A549 (cell line): ENCODE measurements around the gene MDGA2. TPM values are rescaled to one million over a fixed set of nuclear protein-coding genes. Genes with fewer than 3 reads are reported as not detected.

Source experiments
- ATAC-seq, 2 experiments: fragments of 200-7000 bp in 1 of 2; fragments of >200 bp in 1 of 2; cut with Nextera tagmentation in 1 of 2; cut with Tn5 transposase in 1 of 2; 3 replicates each; pipeline versions ENCODE4 v1.8.0 to v1.9.1; 2018 to 2020; ENCODE audit warnings: mild to moderate bottlenecking in 1 of 2, moderate library complexity in 1 of 2
- CTCF ChIA-PET: fragments of 300-600 bp; sonication (Branson Sonifier 250); formaldehyde crosslinking; extraction: SDS; loops from one replicate; lab custom pipeline; 2021; ENCODE audit warnings: antibody characterized with exemption, inconsistent platforms; lab: Yijun Ruan, JAX
- POLR2A ChIA-PET: fragments of 350-600 bp; formaldehyde crosslinking; extraction: SDS; loops from one replicate; lab custom pipeline; 2021; ENCODE audit warnings: antibody characterized with exemption, inconsistent platforms; lab: Yijun Ruan, JAX
- DNase-seq, 2 experiments: peaks; one replicate each; pipeline versions ENCODE4 v3.0.0 to v3.0.0-alpha.2; 2011 to 2016; ENCODE audit warnings: low read depth in 1 of 2, low spot score in 1 of 2
- FAIRE-seq: peaks from 2 replicates; lab custom pipeline; 2011; peaks lifted over from hg19 to GRCh38; lab: Jason Lieb, UNC
- H3K27ac ChIP-seq, 2 experiments: fragments of >200 bp; sonication (Bioruptor Twin); formaldehyde crosslinking; 3 replicates each; pipeline ENCODE4 v1.5.1; 2016 to 2017
- H3K4me1 ChIP-seq: fragments of >200 bp; sonication (Bioruptor Twin); formaldehyde crosslinking; 3 replicates; pipeline ENCODE4 v1.6.1; 2016
- H3K4me2 ChIP-seq: fragments of >200 bp; sonication (Bioruptor Twin); formaldehyde crosslinking; 3 replicates; pipeline ENCODE4 v1.6.1; 2016
- H3K4me3 ChIP-seq: fragments of >200 bp; sonication (Bioruptor Twin); formaldehyde crosslinking; 3 replicates; pipeline ENCODE4 v1.5.1; 2016
- H3K9me3 ChIP-seq: fragments of >200 bp; sonication (Bioruptor Twin); formaldehyde crosslinking; 3 replicates; pipeline ENCODE4 v1.6.1; 2016
- BHLHE40 ChIP-seq: IDR thresholded peaks from 2 replicates; pipeline ENCODE4 v1.6.1; 2012; ENCODE audit warnings: low read depth, low read length, inconsistent platforms
- CBX2 ChIP-seq: fragments of 200-600 bp; sonication (generic); IDR thresholded peaks from 2 replicates; pipeline ENCODE4 v1.6.1; 2016; ENCODE audit warnings: low read depth, mild to moderate bottlenecking, borderline replicate concordance
- CEBPB ChIP-seq, 2 experiments: fragments of >200 bp in 1 of 2; sonication (Bioruptor Twin) in 1 of 2; formaldehyde crosslinking in 1 of 2; IDR thresholded peaks; 2 replicates each; pipeline ENCODE4 v1.6.1; 2012 to 2016
- CHD2 ChIP-seq: fragments of 150-350 bp; IDR thresholded peaks from 2 replicates; pipeline ENCODE4 v1.6.1; 2014; ENCODE audit warnings: low read length; ENCODE audit not compliant: partially characterized antibody
- CHD4 ChIP-seq: fragments of 200-600 bp; sonication (generic); IDR thresholded peaks from 2 replicates; pipeline ENCODE4 v1.6.1; 2016; ENCODE audit warnings: antibody characterized with exemption, mild to moderate bottlenecking, borderline replicate concordance
- EHMT2 ChIP-seq: fragments of 200-600 bp; sonication (generic); IDR thresholded peaks from 2 replicates; pipeline ENCODE4 v1.6.1; 2016; ENCODE audit warnings: antibody characterized with exemption, low read depth, mild to moderate bottlenecking, moderate library complexity
- EP300 ChIP-seq, 2 experiments: fragments of >200 bp; sonication (Bioruptor Twin); formaldehyde crosslinking; IDR thresholded peaks; 2 replicates in 1 of 2; 3 replicates in 1 of 2; pipeline ENCODE4 v1.6.1; 2016 to 2017
- FOSL2 ChIP-seq, 2 experiments: fragments of 450-650 bp in 1 of 2; fragments of >200 bp in 1 of 2; sonication (Bioruptor Twin) in 1 of 2; formaldehyde crosslinking; IDR thresholded peaks; 2 replicates each; pipeline versions ENCODE4 v1.5.0 to v1.6.1; 2016 to 2020; ENCODE audit warnings: mild to moderate bottlenecking in 1 of 2, moderate library complexity in 1 of 2
- FOXS1 ChIP-seq: fragments of 250-450 bp; sonication (Bioruptor Pico); IDR thresholded peaks from 2 replicates; pipeline ENCODE4 v1.5.0; 2020; ENCODE audit warnings: mild to moderate bottlenecking, moderate library complexity
- HOXB5 ChIP-seq: fragments of 250-450 bp; sonication (Bioruptor Pico); IDR thresholded peaks from 2 replicates; pipeline ENCODE4 v1.5.0; 2020; ENCODE audit warnings: mild to moderate bottlenecking, moderate library complexity
- MAFK ChIP-seq: fragments of 450-650 bp; IDR thresholded peaks from 2 replicates; pipeline ENCODE4 v1.6.1; 2014; ENCODE audit not compliant: partially characterized antibody
- MAZ ChIP-seq: fragments of 150-350 bp; IDR thresholded peaks from 2 replicates; pipeline ENCODE4 v1.6.1; 2014; ENCODE audit warnings: antibody characterized with exemption, low read depth, low read length, borderline replicate concordance
- MYC ChIP-seq: IDR thresholded peaks from 2 replicates; pipeline ENCODE4 v1.6.1; 2012; ENCODE audit warnings: mild to moderate bottlenecking, inconsistent platforms, low read length, improper control_type of control experiment, borderline replicate concordance
- POLR2AphosphoS2 ChIP-seq: conservative IDR thresholded peaks from 2 replicates; pipeline ENCODE4 v1.6.1; 2012; ENCODE audit warnings: low read length, improper control_type of control experiment, inconsistent platforms
- RCOR1 ChIP-seq: fragments of 150-350 bp; IDR thresholded peaks from 2 replicates; pipeline ENCODE4 v1.6.1; 2014; ENCODE audit warnings: antibody characterized with exemption, low read length, low read depth
- RFX5 ChIP-seq: fragments of 450-650 bp; IDR thresholded peaks from 2 replicates; pipeline ENCODE4 v1.7.1; 2014; ENCODE audit warnings: antibody characterized with exemption, mild to moderate bottlenecking, moderate library complexity
- TFCP2L1 ChIP-seq: fragments of 250-450 bp; sonication (Bioruptor Pico); IDR thresholded peaks from 2 replicates; pipeline ENCODE4 v1.5.0; 2021; ENCODE audit warnings: mild to moderate bottlenecking
- TP53 ChIP-seq: fragments of 250-450 bp; sonication (Bioruptor Pico); IDR thresholded peaks from 2 replicates; pipeline ENCODE4 v1.5.0; 2021; ENCODE audit warnings: mild to moderate bottlenecking, moderate library complexity
- ZNF302 ChIP-seq: fragments of 250-450 bp; sonication (Bioruptor Pico); IDR thresholded peaks from 2 replicates; pipeline ENCODE4 v1.9.0; 2021; ENCODE audit warnings: inconsistent platforms, mild to moderate bottlenecking, moderate library complexity
- ZSCAN20 ChIP-seq: fragments of 250-450 bp; sonication (Bioruptor Pico); IDR thresholded peaks from 2 replicates; pipeline ENCODE4 v1.8.0; 2022; ENCODE audit warnings: mild to moderate bottlenecking, moderate library complexity
- WGBS: methylation state at CpG from one replicate; pipeline ENCODE4 v1.1.6; 2017; ENCODE audit errors: missing lambda C conversion rate; 5-methylcytosine and 5-hydroxymethylcytosine counted together
- polyA plus RNA-seq, 4 experiments: library from polyadenylated mRNA; depleted of rRNA in 3 of 4; stranded (reverse); fragments of >200 nt; fragmentation: RNase III in 1 of 4; extraction: RNeasy Plus Mini Kit Qiagen cat#74134 plus additional on column Dnase treatment in 1 of 4; gene quantifications; 2 replicates in 3 of 4; 3 replicates in 1 of 4; pipeline ENCODE4 v1.2.3, GENCODE V29; 2011 to 2017
- TF ChIP-seq, protein P1 (sequence below): IDR thresholded peaks from 2 replicates; pipeline ENCODE4 v1.6.1; 2012
- TF ChIP-seq, protein P2 (sequence below): fragments of >200 bp; sonication (Bioruptor Twin); formaldehyde crosslinking; IDR thresholded peaks from 3 replicates; pipeline ENCODE4 v1.6.1; 2016
- TF ChIP-seq, protein P3 (sequence below): fragments of >200 bp; sonication (Bioruptor Twin); formaldehyde crosslinking; IDR thresholded peaks from 3 replicates; pipeline ENCODE4 v1.5.1; 2016
- TF ChIP-seq, protein P4 (sequence below): fragments of 250-450 bp; sonication (Bioruptor Pico); IDR thresholded peaks from 2 replicates; pipeline ENCODE4 v1.5.0; 2021; ENCODE audit warnings: mild to moderate bottlenecking, moderate library complexity, borderline replicate concordance
- TF ChIP-seq, protein P5 (sequence below): fragments of 200-600 bp; sonication (generic); IDR thresholded peaks from 2 replicates; pipeline ENCODE4 v1.6.1; 2016; ENCODE audit warnings: antibody characterized with exemption, mild to moderate bottlenecking, moderate library complexity

The MDGA2 gene
- polyA plus RNA-seq, 2 of the 4 experiments (the other 2 are of a cell fraction) = 0.08 to 0.12 TPM

DNA sequence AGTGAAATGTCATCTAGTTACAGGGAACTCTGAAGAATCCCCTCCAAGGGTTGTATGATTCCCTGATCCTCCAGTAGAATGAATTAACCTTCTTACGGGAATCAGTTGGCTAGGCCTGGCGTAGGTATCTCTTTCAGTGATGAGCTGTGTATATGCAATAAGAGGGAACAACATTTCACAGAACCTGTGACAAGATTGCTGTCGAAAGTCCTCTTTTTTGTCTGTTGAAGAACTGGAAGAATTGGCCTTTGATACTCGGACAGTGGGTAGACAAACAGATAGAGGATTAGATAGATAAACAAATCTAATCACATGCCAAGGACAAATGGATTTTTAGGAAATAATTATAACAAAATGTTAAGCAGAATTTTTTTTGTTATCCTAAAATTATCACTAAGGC is 184.6 kb downstream of the MDGA2 start:
- Histone ChIP-seq H3K9me3 (0 out of 3 replicates have a peak, but pooled peaks cover 2% of the 10 kb centered on the region), H3K4me1 (no peaks in the 10 kb centered on the region), H3K4me3 (no peak overlapping the region), H3K27ac (no peak overlapping the region), H3K4me2 (no peak overlapping the region)
- CTCF ChIA-PET = no interaction called here
- WGBS = 11% methylated on average over 4 of the region's 4 CpGs
- no peak for DNase-seq
- FAIRE-seq = no peak
- POLR2A ChIA-PET = no interaction called here
- TF ChIP-seq, protein P1, sequence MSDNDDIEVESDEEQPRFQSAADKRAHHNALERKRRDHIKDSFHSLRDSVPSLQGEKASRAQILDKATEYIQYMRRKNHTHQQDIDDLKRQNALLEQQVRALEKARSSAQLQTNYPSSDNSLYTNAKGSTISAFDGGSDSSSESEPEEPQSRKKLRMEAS = no peak
- no peak for TF ChIP-seq CEBPB (IDR thresholded peaks at IDR 0.05)
- TF ChIP-seq BHLHE40 = no peak
- ATAC-seq = no peak

DNA sequence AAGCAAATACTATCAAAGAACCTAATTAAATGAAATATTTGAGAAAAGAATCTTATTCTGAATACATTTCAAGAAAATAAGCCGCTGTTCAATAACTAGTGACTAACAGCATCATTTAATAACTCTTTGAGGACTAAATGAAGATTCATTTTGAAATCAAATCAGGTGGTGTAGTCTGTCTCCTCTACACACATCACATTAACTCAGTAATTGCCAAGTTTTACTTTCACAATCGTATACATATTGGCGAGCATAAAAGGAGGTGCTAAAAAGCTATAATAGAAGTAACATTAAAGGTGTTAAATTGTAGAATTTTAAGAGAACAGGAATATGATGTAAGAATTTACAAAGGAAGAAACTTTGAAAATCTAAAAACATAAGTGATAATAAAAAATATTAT is 185.1 kb downstream of the MDGA2 start:
- 27% methylated on average over 3 of the region's 3 CpGs for WGBS
- Histone ChIP-seq H3K4me2 (no peak overlapping the region), H3K4me1 (no peaks in the 10 kb centered on the region), H3K4me3 (no peak overlapping the region), H3K27ac (no peak overlapping the region), H3K9me3 (0 out of 3 replicates have a peak, but pooled peaks cover 2% of the 10 kb centered on the region)
- ChIA-PET POLR2A (no interaction called here), CTCF (no interaction called here)
- ATAC-seq (no peak), FAIRE-seq (no peak), DNase-seq (no peak)
- TF ChIP-seq MAZ (no peak), ZSCAN20 (no peak), TP53 (no peak), CBX2 (no peak), FOSL2 (IDR thresholded peaks at IDR 0.05) (no peak), FOSL2 (CRISPR knock-in tag; IDR thresholded peaks at IDR 0.05) (no peak), MAFK (no peak), FOXS1 (no peak), EHMT2 (no peak), TFCP2L1 (no peak), MYC (no peak), RFX5 (no peak), CHD2 (no peak), ZNF302 (CRISPR knock-in tag) (no peak), BHLHE40 (no peak)
- TF ChIP-seq, protein P1 = no peak
- TF ChIP-seq, protein P2, sequence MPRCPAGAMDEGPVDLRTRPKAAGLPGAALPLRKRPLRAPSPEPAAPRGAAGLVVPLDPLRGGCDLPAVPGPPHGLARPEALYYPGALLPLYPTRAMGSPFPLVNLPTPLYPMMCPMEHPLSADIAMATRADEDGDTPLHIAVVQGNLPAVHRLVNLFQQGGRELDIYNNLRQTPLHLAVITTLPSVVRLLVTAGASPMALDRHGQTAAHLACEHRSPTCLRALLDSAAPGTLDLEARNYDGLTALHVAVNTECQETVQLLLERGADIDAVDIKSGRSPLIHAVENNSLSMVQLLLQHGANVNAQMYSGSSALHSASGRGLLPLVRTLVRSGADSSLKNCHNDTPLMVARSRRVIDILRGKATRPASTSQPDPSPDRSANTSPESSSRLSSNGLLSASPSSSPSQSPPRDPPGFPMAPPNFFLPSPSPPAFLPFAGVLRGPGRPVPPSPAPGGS = no peak
- TF ChIP-seq, protein P3, sequence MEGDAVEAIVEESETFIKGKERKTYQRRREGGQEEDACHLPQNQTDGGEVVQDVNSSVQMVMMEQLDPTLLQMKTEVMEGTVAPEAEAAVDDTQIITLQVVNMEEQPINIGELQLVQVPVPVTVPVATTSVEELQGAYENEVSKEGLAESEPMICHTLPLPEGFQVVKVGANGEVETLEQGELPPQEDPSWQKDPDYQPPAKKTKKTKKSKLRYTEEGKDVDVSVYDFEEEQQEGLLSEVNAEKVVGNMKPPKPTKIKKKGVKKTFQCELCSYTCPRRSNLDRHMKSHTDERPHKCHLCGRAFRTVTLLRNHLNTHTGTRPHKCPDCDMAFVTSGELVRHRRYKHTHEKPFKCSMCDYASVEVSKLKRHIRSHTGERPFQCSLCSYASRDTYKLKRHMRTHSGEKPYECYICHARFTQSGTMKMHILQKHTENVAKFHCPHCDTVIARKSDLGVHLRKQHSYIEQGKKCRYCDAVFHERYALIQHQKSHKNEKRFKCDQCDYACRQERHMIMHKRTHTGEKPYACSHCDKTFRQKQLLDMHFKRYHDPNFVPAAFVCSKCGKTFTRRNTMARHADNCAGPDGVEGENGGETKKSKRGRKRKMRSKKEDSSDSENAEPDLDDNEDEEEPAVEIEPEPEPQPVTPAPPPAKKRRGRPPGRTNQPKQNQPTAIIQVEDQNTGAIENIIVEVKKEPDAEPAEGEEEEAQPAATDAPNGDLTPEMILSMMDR = no peak

DNA sequence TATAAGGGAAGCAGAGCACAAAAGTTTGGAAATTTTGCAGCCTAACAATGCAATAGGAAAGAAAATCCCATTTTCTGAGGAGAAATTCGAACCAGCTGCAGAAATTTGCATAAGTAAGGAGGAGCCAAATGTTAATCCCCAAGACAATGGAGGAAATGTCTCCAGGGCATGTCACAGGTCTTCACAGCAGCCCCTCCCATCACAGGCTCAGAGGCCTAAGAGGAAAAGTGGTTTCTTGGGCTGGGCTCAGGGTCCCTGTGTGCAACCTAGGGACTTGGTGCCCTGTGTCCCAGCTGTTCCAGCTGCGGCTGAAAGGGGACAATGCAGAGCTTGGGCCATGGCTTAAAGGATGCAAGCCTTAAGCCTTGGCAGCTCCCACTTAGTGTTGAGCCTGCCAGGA is 190.0 kb downstream of the MDGA2 start:
- no peak for FAIRE-seq
- H3K4me3 ChIP-seq = no peak overlapping the region
- H3K27ac ChIP-seq = no peak overlapping the region
- 0 out of 3 replicates have a peak, but pooled peaks cover 2% of the 10 kb centered on the region for H3K9me3 ChIP-seq
- H3K4me1 ChIP-seq = no peaks in the 10 kb centered on the region
- no peak for ATAC-seq
- H3K4me2 ChIP-seq = no peak overlapping the region
- ChIA-PET CTCF (no interaction called here), POLR2A (no interaction called here)
- no peak for DNase-seq
- WGBS = 0% methylated on average over 2 of the region's 2 CpGs
- TF ChIP-seq MAFK (no peak), FOSL2 (IDR thresholded peaks at IDR 0.05) (no peak), FOSL2 (CRISPR knock-in tag; IDR thresholded peaks at IDR 0.05) (no peak), EP300 (IDR thresholded peaks at IDR 0.05) (no peak), POLR2AphosphoS2 (no peak), HOXB5 (no peak), EHMT2 (no peak), TP53 (no peak), RCOR1 (no peak), CHD4 (no peak)
- TF ChIP-seq, protein P4, sequence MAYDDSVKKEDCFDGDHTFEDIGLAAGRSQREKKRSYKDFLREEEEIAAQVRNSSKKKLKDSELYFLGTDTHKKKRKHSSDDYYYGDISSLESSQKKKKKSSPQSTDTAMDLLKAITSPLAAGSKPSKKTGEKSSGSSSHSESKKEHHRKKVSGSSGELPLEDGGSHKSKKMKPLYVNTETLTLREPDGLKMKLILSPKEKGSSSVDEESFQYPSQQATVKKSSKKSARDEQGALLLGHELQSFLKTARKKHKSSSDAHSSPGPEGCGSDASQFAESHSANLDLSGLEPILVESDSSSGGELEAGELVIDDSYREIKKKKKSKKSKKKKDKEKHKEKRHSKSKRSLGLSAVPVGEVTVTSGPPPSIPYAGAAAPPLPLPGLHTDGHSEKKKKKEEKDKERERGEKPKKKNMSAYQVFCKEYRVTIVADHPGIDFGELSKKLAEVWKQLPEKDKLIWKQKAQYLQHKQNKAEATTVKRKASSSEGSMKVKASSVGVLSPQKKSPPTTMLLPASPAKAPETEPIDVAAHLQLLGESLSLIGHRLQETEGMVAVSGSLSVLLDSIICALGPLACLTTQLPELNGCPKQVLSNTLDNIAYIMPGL (CRISPR knock-in tag) = no peak
- TF ChIP-seq, protein P5, sequence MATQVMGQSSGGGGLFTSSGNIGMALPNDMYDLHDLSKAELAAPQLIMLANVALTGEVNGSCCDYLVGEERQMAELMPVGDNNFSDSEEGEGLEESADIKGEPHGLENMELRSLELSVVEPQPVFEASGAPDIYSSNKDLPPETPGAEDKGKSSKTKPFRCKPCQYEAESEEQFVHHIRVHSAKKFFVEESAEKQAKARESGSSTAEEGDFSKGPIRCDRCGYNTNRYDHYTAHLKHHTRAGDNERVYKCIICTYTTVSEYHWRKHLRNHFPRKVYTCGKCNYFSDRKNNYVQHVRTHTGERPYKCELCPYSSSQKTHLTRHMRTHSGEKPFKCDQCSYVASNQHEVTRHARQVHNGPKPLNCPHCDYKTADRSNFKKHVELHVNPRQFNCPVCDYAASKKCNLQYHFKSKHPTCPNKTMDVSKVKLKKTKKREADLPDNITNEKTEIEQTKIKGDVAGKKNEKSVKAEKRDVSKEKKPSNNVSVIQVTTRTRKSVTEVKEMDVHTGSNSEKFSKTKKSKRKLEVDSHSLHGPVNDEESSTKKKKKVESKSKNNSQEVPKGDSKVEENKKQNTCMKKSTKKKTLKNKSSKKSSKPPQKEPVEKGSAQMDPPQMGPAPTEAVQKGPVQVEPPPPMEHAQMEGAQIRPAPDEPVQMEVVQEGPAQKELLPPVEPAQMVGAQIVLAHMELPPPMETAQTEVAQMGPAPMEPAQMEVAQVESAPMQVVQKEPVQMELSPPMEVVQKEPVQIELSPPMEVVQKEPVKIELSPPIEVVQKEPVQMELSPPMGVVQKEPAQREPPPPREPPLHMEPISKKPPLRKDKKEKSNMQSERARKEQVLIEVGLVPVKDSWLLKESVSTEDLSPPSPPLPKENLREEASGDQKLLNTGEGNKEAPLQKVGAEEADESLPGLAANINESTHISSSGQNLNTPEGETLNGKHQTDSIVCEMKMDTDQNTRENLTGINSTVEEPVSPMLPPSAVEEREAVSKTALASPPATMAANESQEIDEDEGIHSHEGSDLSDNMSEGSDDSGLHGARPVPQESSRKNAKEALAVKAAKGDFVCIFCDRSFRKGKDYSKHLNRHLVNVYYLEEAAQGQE = no peak
